Esophagus squamous epithelium (tissue), 5 donors: ENCODE results near the gene FMO1. TPM values are rescaled to one million over a fixed set of nuclear protein-coding genes. Genes with fewer than 3 reads are reported as not detected.

ENCODE experiments used
- DNase-seq: peaks from one replicate; lab custom pipeline; 2025; lab: John Stamatoyannopoulos, UW
- H3K27ac ChIP-seq, 4 donors: fragments of 200-600 bp; sonication (generic); one replicate each; pipeline ENCODE4 v1.5.1; 2016 to 2019; ENCODE audit warnings: mild to moderate bottlenecking in 1 of 4
- H3K27me3 ChIP-seq, 4 donors: fragments of 200-600 bp; sonication (generic); 1 replicate in 3 of 4; 2 replicates in 1 of 4; pipeline versions ENCODE4 v1.5.1 to v1.6.0; 2017 to 2021; ENCODE audit warnings: antibody characterized with exemption in 1 of 4
- H3K36me3 ChIP-seq, 3 donors: fragments of 200-600 bp; sonication (generic); one replicate each; pipeline ENCODE4 v1.5.1; 2016 to 2019
- H3K4me1 ChIP-seq, 3 donors: fragments of 200-600 bp; sonication (generic); one replicate each; pipeline ENCODE4 v1.5.1; 2017 to 2019
- H3K4me3 ChIP-seq, 4 donors: fragments of 200-600 bp; sonication (generic); 1 replicate in 3 of 4; 2 replicates in 1 of 4; pipeline ENCODE4 v1.5.1; 2016 to 2019; ENCODE audit warnings: mild to moderate bottlenecking in 2 of 4, moderate library complexity in 1 of 4
- H3K9me3 ChIP-seq, 3 donors: fragments of 200-600 bp; sonication (generic); one replicate each; pipeline ENCODE4 v1.5.1; 2016 to 2019
- POLR2A ChIP-seq, 4 donors: fragments of 450-650 bp; IDR thresholded peaks; one replicate each; pipeline ENCODE4 v1.6.1; 2017; ENCODE audit warnings: antibody characterized with exemption in 4 of 4, mild to moderate bottlenecking in 4 of 4, moderate library complexity in 3 of 4
- WGBS, 2 donors: methylation state at CpG; one replicate each; pipeline ENCODE4 v1.1.5; 2018; 5-methylcytosine and 5-hydroxymethylcytosine counted together
- intact Hi-C: fragments of 100-400 bp; cut with DNase I; formaldehyde crosslinking; loops from one replicate; pipeline ENCODE4 v1.15.0; 2022
- small RNA-seq, 4 donors: library from RNA; depleted of rRNA; stranded (forward); fragments of <200 nt; gene quantifications; one replicate each; pipeline ENCODE3, GENCODE V24; 2016
- total RNA-seq, 4 donors: library from RNA; depleted of rRNA; stranded (reverse); fragments of >200 nt; gene quantifications; one replicate each; pipeline ENCODE4 v1.1.0, GENCODE V29; 2016
- TF ChIP-seq, protein P1 (sequence below), 6 experiments: fragments of 450-650 bp in 4 of 6; fragments of 200-600 bp in 2 of 6; sonication (generic) in 2 of 6; IDR thresholded peaks; one replicate each; pipeline ENCODE4 v1.5.1; 2016 to 2019; ENCODE audit warnings: antibody characterized with exemption in 6 of 6, mild to moderate bottlenecking in 4 of 6, moderate library complexity in 4 of 6
- donor health status: DM: yes; HTN: yes; CAD: no.

The FMO1 gene
- total RNA-seq, 4 donors from 2014 or later = 0.18 to 7.2 (median 2.0) TPM

DNA sequence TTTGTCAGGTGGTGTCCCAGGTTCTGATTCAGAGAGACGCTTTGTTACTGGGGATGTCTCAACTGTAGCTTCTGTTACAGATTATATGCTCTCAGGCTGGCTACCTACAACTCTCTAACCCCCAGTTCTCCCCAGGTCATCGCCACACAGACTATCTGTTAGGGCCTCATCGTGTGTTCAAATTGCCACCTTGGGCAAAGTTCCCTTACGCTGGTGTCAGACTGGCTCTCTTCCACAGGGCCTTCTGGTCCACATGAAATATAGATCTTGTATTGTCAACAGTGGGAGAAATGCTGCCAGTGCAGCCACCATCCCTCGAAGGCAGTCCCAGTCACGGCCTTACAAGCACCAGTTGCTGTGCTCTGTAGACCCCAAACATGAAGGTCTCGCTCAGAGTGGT lies 81.0 kb downstream of the FMO1 start:
- Histone ChIP-seq H3K27me3 (no peaks in the 10 kb centered on the region), H3K4me3 (no peak overlapping the region), H3K27ac (no peak overlapping the region), H3K36me3 (no peaks in the 10 kb centered on the region), H3K9me3 (no peaks in the 10 kb centered on the region), H3K4me1 (no peaks in the 10 kb centered on the region)
- no peak for DNase-seq
- intact Hi-C loops = no loop called here
- no peak for TF ChIP-seq POLR2A (IDR thresholded peaks at IDR 0.05)
- TF ChIP-seq, protein P1, sequence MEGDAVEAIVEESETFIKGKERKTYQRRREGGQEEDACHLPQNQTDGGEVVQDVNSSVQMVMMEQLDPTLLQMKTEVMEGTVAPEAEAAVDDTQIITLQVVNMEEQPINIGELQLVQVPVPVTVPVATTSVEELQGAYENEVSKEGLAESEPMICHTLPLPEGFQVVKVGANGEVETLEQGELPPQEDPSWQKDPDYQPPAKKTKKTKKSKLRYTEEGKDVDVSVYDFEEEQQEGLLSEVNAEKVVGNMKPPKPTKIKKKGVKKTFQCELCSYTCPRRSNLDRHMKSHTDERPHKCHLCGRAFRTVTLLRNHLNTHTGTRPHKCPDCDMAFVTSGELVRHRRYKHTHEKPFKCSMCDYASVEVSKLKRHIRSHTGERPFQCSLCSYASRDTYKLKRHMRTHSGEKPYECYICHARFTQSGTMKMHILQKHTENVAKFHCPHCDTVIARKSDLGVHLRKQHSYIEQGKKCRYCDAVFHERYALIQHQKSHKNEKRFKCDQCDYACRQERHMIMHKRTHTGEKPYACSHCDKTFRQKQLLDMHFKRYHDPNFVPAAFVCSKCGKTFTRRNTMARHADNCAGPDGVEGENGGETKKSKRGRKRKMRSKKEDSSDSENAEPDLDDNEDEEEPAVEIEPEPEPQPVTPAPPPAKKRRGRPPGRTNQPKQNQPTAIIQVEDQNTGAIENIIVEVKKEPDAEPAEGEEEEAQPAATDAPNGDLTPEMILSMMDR (IDR thresholded peaks at IDR 0.05) = no peak
- 92 to 96% methylated on average over 7 of the region's 7 CpGs for WGBS, 2 donors

DNA sequence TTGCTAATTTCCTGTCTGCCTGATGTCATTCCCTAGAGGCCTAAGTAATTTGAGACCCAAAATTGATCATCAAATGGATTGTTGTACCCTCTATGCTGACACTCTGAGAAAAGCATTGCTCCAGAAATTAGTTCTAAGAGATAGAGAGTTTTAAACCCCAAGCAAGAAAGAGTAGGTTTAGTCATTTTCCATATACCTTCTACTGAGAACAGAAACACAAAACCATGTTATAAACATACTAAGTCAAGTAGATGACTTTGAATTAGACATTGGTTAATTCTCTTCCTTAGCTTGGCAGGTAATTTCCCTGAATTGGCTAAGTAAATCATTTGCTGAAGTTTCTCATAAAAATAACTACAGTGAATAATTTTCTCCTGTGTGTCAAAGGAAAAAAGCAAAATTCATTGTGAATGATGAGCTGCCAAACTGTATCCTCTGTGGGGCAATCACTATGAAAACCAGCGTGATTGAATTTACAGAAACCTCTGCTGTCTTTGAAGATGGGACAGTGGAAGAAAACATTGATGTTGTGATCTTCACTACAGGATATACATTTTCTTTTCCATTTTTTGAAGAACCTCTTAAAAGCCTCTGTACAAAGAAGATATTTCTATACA lies 85.8 kb downstream of the FMO1 start:
- H3K27ac ChIP-seq = no peak overlapping the region
- intact Hi-C loops = no loop called here
- no peak for TF ChIP-seq POLR2A (IDR thresholded peaks at IDR 0.05)
- TF ChIP-seq, protein P1 (IDR thresholded peaks at IDR 0.05) = no peak

More for the DNA sequence above, 85.8 kb downstream of the FMO1 start:
- Histone ChIP-seq H3K9me3 (no peaks in the 10 kb centered on the region), H3K36me3 (no peaks in the 10 kb centered on the region), H3K4me1 (no peaks in the 10 kb centered on the region), H3K4me3 (no peak overlapping the region), H3K27me3 (no peaks in the 10 kb centered on the region)
- no peak for DNase-seq
- 82 to 96% methylated on average over 1 of the region's 1 CpG for whole genome bisulfite sequencing, 2 donors

Small RNA genes within 50 kb of the gene (small RNA-seq; reads per million reads assigned to genes)
- gene RF00019 = 0 reads per million in 4 donors

Other genes with a start within 250 kb of the FMO1 start
- gene FMO3, start 157.6 kb upstream of the FMO1 start, total RNA-seq = 1 to 10 TPM in 3 of 4 donors, under 1 TPM in 1; 0.45 to 8.6 (median 2.6) TPM
- gene FMO2, start 63.2 kb upstream of the FMO1 start, total RNA-seq = 100 to 1,000 TPM in 1 of 4 donors, 10 to 100 TPM in 3; 53.4 to 146 (median 68.8) TPM
- gene FMO4, start 65.7 kb downstream of the FMO1 start, total RNA-seq = 1 to 10 TPM; 1.3 to 9.1 (median 4.6) TPM
- gene PRRC2C, start 237.0 kb downstream of the FMO1 start, total RNA-seq = 100 to 1,000 TPM in 1 of 4 donors, 10 to 100 TPM in 3; 59.7 to 114 (median 88.0) TPM